ENCODE measurements around the gene CDK15.
A peak's percentile ranks its signal among the peaks of the same experiment; 100 is the strongest.

Gene CDK15

DNA sequence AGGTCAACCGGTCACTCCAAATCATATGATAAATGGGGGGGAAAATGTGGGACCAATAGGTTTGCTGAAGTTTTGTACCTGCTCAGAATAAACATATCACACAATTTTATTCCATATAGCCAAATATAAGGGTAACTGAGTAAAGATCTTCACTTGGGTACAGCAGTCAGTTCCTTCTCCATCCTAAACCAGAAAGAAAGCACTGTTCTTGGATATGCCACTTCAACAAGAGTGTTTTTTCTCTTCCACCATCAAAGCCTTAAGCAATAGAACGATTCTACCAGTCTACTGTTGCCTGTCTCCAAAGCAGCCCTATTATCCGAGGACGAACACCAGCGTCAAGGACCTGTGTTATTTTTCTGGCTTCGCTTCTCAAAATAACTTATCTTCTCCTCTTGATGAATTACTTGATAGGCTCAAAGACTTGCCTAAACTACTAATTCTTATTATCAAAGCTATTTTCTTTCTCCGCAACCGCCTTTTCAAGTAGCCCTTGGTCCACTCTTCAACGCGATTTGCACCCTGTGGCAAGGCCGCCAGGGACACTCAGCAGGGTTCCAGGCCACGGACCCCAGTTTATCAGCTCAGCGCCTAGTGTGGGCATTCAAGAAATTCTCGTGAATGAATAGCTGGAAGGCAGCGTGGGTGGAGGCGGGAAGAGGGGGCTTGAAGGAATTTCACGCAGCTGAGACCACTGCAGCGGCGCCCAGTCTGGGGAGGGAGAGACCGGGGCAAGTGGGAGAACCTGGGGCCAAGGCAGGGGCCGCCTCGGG lies 26.2 kb upstream of the CDK15 start (continued):
- TF ChIP-seq ZNF449 (tag by site-specific recombination; IDR thresholded peaks at IDR 0.05): no peak
- no peak for TF ChIP-seq ZNF169 (tag by site-specific recombination; IDR thresholded peaks at IDR 0.05)
- no peak for TF ChIP-seq ZNF174 (tag by site-specific recombination; IDR thresholded peaks at IDR 0.05)
- peak; percentile 16; the same call in 1 of the 2 replicates for TF ChIP-seq ZNF341 (tag by site-specific recombination; IDR thresholded peaks at IDR 0.05; ENCODE audit: low read depth)
- TF ChIP-seq, protein P1, sequence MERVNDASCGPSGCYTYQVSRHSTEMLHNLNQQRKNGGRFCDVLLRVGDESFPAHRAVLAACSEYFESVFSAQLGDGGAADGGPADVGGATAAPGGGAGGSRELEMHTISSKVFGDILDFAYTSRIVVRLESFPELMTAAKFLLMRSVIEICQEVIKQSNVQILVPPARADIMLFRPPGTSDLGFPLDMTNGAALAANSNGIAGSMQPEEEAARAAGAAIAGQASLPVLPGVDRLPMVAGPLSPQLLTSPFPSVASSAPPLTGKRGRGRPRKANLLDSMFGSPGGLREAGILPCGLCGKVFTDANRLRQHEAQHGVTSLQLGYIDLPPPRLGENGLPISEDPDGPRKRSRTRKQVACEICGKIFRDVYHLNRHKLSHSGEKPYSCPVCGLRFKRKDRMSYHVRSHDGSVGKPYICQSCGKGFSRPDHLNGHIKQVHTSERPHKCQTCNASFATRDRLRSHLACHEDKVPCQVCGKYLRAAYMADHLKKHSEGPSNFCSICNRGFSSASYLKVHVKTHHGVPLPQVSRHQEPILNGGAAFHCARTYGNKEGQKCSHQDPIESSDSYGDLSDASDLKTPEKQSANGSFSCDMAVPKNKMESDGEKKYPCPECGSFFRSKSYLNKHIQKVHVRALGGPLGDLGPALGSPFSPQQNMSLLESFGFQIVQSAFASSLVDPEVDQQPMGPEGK (tag by site-specific recombination; IDR thresholded peaks at IDR 0.05): no peak
- TF ChIP-seq SP2 (tag by site-specific recombination; IDR thresholded peaks at IDR 0.05): no peak
- TF ChIP-seq, protein P2, sequence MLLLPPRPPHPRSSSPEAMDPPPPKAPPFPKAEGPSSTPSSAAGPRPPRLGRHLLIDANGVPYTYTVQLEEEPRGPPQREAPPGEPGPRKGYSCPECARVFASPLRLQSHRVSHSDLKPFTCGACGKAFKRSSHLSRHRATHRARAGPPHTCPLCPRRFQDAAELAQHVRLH (tag by site-specific recombination; IDR thresholded peaks at IDR 0.05): no peak
- no peak for TF ChIP-seq ZNF707 (tag by site-specific recombination; IDR thresholded peaks at IDR 0.05)
- peak; percentile 69 for TF ChIP-seq ZIC2 (tag by site-specific recombination; IDR thresholded peaks at IDR 0.05)
- TF ChIP-seq ZNF18 (tag by site-specific recombination; IDR thresholded peaks at IDR 0.05): no peak
- TF ChIP-seq PRDM10 (tag by site-specific recombination; IDR thresholded peaks at IDR 0.05): peak; percentile 39; the same call in 1 of the 2 replicates
- TF ChIP-seq KLF7 (tag by site-specific recombination; IDR thresholded peaks at IDR 0.05; ENCODE audit: borderline replicate concordance): no peak
- peak; percentile 52 for TF ChIP-seq EGR2 (tag by site-specific recombination; IDR thresholded peaks at IDR 0.05; ENCODE audit: low read depth)
- no peak for TF ChIP-seq KLF16 (tag by site-specific recombination; IDR thresholded peaks at IDR 0.05)

DNA sequence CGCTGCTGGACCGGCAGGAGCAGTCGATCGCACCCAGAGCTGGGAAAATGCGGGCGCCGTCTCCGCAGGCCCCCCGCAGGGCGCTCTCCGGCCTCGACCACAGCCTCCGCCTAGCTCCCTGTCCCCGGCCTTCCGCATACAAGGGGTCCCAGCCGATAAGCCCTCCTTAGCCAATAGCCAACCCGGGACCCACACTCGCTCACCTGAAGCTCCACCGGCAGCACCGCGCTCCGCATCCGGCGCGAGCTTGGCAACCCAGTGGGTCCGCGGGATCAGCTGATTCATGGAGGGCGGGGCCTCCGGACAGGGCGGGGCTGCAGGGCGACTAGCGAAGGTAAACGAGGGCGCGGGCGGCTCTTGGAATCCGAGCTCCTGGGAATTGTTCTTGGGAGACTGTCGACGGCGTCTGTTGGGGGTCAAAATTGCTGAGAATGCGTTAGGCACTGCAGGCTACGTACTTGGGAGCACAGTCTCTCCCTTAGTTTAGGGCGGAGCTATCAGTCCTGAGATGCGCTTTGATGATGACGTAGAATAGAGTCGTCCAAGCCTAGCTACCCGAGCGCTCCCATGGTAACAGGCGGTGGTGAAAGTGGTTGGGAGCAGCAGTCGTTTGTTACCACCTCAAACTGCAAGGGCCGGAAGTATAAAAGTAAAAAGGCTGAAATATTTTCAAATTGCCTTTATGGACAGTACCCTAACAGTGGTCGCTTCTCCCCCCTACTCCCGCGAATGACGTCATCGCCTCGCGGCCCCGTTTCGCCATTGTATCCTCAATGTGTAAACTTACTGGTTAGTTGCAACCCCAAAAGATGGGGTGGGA lies 25.5 kb upstream of the CDK15 start, which contains the start of gene ALS2:
Gene ALS2 (minus strand): TSS at position 260 of the 820 bp plus-strand sequence. CDS start 12,048 bp downstream, outside the sequence.
- H3K27ac ChIP-seq (ENCODE audit: extremely low read depth, low read depth, low read length): peak within 1 kb of the TSS; percentile 84
- H3K36me3 ChIP-seq (ENCODE audit: control insufficient read depth in 2 of 2, insufficient read depth in 1 of 2, low read length in 2 of 2): no peaks in the 10 kb centered on the region
- ChIA-PET CTCF (interaction anchor here (0.6 to 1.7 kb wide), 7 partner anchors 13 to 611 kb away, joined by 3 to 6 read pairs (median 3); no protein-coding TSS in a partner anchor), POLR2A (interaction anchor here (0.5 to 1.5 kb wide), 18 partner anchors 9 to 854 kb away, joined by 3 to 11 read pairs (median 4); partner anchors contain the start of genes CASP10, CDK15, FAM117B and SUMO1)
- H3K4me3 ChIP-seq (ENCODE audit: low read depth, low read length): peak within 1 kb of the TSS; percentile 98
- H3K4me1 ChIP-seq (ENCODE audit: control insufficient read depth, insufficient read depth, low read length): peaks cover 13% of the 10 kb centered on the region; the same call in 1 of the 2 replicates
- H3K9me3 ChIP-seq (ENCODE audit: control insufficient read depth, insufficient read depth, low read depth, low read length): no peaks in the 10 kb centered on the region
- TF ChIP-seq ZNF548 (tag by site-specific recombination; IDR thresholded peaks at IDR 0.05) (no peak), ZNF501 (tag by site-specific recombination; IDR thresholded peaks at IDR 0.05) (peak; percentile 77; the same call in 1 of the 2 replicates), ZNF529 (tag by site-specific recombination; IDR thresholded peaks at IDR 0.05; ENCODE audit: insufficient replicate concordance) (no peak)
- TF ChIP-seq, protein P3, sequence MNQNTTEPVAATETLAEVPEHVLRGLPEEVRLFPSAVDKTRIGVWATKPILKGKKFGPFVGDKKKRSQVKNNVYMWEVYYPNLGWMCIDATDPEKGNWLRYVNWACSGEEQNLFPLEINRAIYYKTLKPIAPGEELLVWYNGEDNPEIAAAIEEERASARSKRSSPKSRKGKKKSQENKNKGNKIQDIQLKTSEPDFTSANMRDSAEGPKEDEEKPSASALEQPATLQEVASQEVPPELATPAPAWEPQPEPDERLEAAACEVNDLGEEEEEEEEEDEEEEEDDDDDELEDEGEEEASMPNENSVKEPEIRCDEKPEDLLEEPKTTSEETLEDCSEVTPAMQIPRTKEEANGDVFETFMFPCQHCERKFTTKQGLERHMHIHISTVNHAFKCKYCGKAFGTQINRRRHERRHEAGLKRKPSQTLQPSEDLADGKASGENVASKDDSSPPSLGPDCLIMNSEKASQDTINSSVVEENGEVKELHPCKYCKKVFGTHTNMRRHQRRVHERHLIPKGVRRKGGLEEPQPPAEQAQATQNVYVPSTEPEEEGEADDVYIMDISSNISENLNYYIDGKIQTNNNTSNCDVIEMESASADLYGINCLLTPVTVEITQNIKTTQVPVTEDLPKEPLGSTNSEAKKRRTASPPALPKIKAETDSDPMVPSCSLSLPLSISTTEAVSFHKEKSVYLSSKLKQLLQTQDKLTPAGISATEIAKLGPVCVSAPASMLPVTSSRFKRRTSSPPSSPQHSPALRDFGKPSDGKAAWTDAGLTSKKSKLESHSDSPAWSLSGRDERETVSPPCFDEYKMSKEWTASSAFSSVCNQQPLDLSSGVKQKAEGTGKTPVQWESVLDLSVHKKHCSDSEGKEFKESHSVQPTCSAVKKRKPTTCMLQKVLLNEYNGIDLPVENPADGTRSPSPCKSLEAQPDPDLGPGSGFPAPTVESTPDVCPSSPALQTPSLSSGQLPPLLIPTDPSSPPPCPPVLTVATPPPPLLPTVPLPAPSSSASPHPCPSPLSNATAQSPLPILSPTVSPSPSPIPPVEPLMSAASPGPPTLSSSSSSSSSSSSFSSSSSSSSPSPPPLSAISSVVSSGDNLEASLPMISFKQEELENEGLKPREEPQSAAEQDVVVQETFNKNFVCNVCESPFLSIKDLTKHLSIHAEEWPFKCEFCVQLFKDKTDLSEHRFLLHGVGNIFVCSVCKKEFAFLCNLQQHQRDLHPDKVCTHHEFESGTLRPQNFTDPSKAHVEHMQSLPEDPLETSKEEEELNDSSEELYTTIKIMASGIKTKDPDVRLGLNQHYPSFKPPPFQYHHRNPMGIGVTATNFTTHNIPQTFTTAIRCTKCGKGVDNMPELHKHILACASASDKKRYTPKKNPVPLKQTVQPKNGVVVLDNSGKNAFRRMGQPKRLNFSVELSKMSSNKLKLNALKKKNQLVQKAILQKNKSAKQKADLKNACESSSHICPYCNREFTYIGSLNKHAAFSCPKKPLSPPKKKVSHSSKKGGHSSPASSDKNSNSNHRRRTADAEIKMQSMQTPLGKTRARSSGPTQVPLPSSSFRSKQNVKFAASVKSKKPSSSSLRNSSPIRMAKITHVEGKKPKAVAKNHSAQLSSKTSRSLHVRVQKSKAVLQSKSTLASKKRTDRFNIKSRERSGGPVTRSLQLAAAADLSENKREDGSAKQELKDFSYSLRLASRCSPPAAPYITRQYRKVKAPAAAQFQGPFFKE (tag by site-specific recombination; IDR thresholded peaks at IDR 0.05; ENCODE audit: borderline replicate concordance): no peak

Data from HEK293 (cell line).